ENCODE measurements around the gene RPL36. TPM values are rescaled to one million over a fixed set of nuclear protein-coding genes. Genes with fewer than 3 reads are reported as not detected.

Gene RPL36
- total RNA-seq, 4 donors from 2014 or later = 617 to 960 (median 857) TPM

GRCh38 chr19:5673752-5674151, 16.3 kb upstream of the RPL36 start:
- no peak for TF ChIP-seq CTCF (IDR thresholded peaks at IDR 0.05; ENCODE audit: low read depth)

- TF ChIP-seq CTCF (IDR thresholded peaks at IDR 0.05; ENCODE audit: low read depth) = no peak
Observed at GRCh38 chr19:5674714-5675113, 15.4 kb upstream of the RPL36 start.

DNA sequence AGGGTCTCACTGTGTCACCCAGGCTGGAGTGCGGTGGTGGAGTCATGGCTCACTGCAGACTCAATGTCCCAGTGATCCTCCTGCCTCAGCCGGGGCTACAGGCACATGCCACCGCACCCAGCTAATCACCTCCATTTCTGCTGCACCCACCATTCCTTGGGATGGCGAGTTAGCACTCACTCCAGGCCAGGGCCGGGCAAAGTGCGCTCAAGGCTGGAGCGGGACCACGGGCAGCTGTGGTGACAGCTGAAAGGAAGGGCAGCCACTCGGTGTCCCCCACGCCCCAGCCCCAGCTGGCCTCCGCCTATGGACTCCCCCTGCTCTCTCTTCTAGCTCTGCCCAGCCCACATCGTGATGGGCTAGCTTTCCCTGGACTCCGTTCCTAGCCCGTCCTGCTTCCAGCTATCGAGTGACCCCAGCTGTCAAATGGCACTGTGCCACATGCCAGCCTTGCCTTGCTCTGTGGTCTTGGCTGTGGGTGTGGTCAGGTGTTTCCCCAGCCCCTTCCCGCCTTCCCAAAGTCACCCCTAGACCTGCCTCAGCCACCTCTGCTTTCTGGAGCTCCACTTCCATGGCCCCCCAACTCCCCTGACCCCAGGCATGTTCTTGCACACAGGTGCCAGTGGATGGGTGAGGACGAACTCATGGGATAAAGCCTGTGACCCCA, 13.9 kb upstream of the RPL36 start:
- no peak for TF ChIP-seq CTCF (IDR thresholded peaks at IDR 0.05; ENCODE audit: low read depth)

GRCh38 chr19:5676772-5677105, 13.4 kb upstream of the RPL36 start:
- no peak for TF ChIP-seq CTCF (IDR thresholded peaks at IDR 0.05; ENCODE audit: low read depth)

DNA sequence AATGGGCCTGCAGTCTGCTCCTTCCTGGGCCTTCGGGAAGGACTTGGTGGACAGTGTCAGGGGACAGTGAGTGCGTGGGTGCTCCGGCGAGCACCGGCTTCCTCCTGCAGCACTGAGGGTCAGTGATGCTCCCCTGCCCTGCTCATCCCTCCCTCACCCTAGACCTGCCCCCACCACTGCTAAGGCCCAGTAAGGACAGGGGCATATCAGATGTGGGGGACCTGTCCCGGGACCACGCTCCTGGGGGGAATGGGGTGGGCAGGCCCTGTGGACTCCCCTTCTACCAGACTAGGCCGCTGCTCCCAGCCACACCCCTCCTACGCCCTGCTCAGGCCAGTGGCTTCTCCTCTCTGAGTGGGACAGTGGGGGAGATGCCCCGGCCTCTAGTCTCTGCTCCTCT, 13.0 kb upstream of the RPL36 start:
- TF ChIP-seq CTCF (IDR thresholded peaks at IDR 0.05; ENCODE audit: low read depth) = no peak

DNA sequence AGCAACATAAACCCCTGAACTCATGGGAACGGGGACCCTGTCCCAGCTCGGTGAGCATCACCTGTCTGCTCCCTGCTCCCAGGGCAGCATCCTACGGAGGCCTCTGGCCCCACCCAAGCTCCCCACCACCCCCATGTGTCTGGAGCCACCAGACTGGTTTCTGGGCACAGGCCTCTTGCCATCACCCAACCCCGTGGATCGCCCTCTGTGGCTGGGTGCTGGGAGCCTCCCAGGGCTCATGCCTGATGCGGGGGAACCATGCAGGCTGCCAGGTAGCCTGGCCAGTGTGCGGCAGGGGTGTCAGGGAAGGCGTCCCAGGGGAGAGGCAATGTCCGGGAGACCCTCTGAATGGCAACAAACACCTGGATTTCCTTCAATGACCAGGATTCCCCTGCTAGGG, 12.5 kb upstream of the RPL36 start:
- no peak for TF ChIP-seq CTCF (IDR thresholded peaks at IDR 0.05; ENCODE audit: low read depth)

DNA sequence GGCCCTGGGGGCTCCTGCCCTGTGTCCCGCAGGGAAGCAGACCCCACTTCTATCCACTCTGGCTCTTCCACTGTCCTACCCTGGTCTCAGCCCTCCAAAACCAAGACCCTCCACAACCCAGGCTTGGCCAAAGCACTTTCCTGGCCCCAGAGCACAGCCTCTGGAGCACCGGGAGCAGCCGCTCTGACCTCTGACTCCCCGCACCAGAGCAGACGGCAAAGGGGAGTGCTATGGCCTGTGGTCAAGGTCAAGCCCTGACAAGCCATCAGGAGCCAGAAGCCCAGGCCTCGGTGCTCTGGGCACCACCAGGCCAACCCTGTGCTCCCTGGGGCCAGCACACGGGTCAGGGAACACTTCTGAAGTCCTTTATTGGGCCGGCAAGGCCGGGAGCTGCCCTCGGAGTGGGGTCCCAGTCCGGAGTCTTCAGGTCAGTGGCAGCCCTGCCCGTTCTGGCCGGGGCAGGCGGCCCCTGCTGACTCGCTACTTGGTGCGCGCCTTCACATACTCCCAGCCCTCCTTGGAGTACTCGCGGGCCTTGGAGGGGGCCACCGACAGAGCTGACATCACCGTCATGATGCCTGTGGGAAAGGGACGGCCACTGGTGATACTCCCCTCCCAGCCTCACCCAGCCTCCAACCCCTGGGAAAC, 11.9 kb upstream of the RPL36 start:
- TF ChIP-seq CTCF (IDR thresholded peaks at IDR 0.05; ENCODE audit: low read depth) = no peak
